Loucy (cell line): ENCODE data around the gene CCDC88C.

Source experiments
- H2AFZ ChIP-seq: fragments of 200-600 bp; sonication (generic); 2 replicates; pipeline ENCODE4 v1.6.0; 2016; ENCODE audit warnings: antibody characterized with exemption, mild to moderate bottlenecking, low read length, moderate library complexity
- H3F3A ChIP-seq: fragments of 200-600 bp; 2 replicates; pipeline ENCODE4 v1.6.0; 2016; ENCODE audit warnings: antibody characterized with exemption, low read depth, mild to moderate bottlenecking
- H3K27me3 ChIP-seq: fragments of 200-600 bp; sonication (generic); 2 replicates; pipeline ENCODE4 v1.6.1; 2014; ENCODE audit warnings: low read length, mild to moderate bottlenecking; ENCODE audit not compliant: insufficient read depth, poor library complexity, severe bottlenecking
- H3K36me3 ChIP-seq: fragments of 200-600 bp; sonication (generic); 2 replicates; pipeline ENCODE4 v1.6.1; 2016; ENCODE audit warnings: low read length; ENCODE audit not compliant: insufficient read depth
- H3K4me1 ChIP-seq: fragments of 200-600 bp; sonication (generic); 2 replicates; pipeline ENCODE4 v1.5.1; 2014; ENCODE audit warnings: low read length, mild to moderate bottlenecking; ENCODE audit not compliant: insufficient read depth, poor library complexity, severe bottlenecking
- H3K4me2 ChIP-seq: fragments of 200-600 bp; sonication (generic); 2 replicates; pipeline ENCODE4 v1.6.0; 2014; ENCODE audit warnings: antibody characterized with exemption, low read length, low read depth, mild to moderate bottlenecking; ENCODE audit not compliant: poor library complexity, severe bottlenecking
- H3K4me3 ChIP-seq: fragments of 200-600 bp; sonication (generic); 2 replicates; pipeline ENCODE4 v1.5.1; 2014; ENCODE audit warnings: low read length, mild to moderate bottlenecking, mixed read lengths; ENCODE audit not compliant: poor library complexity, severe bottlenecking
- H3K79me2 ChIP-seq: fragments of 200-600 bp; sonication (generic); 2 replicates; pipeline ENCODE4 v1.6.1; 2014; ENCODE audit warnings: low read length; ENCODE audit not compliant: insufficient read depth
- H3K9ac ChIP-seq: fragments of 200-600 bp; sonication (generic); 2 replicates; pipeline ENCODE4 v1.6.0; 2014; ENCODE audit warnings: mild to moderate bottlenecking, low read depth, low read length, moderate library complexity; ENCODE audit not compliant: poor library complexity, severe bottlenecking
- H3K9me2 ChIP-seq: fragments of 200-600 bp; sonication (generic); replicated peaks from 2 replicates; pipeline ENCODE4 v1.6.1; 2016; ENCODE audit warnings: low read depth, low read length, mixed read lengths
- H3K9me3 ChIP-seq: fragments of 200-600 bp; sonication (generic); 2 replicates; pipeline ENCODE4 v1.6.1; 2014; ENCODE audit warnings: mild to moderate bottlenecking, antibody characterized with exemption, low read length, low read depth; ENCODE audit not compliant: insufficient read depth
- H4K20me1 ChIP-seq: fragments of 200-600 bp; sonication (generic); 2 replicates; pipeline ENCODE4 v1.6.0; 2014; ENCODE audit warnings: antibody characterized with exemption, low read length, mild to moderate bottlenecking; ENCODE audit not compliant: insufficient read depth, poor library complexity, severe bottlenecking
- EZH2phosphoT487 ChIP-seq: fragments of 200-600 bp; IDR thresholded peaks from 2 replicates; pipeline ENCODE4 v1.6.1; 2018; ENCODE audit warnings: antibody characterized with exemption, mild to moderate bottlenecking, moderate library complexity, borderline replicate concordance
- TF ChIP-seq, protein P1 (sequence below): fragments of 200-600 bp; sonication (generic); conservative IDR thresholded peaks from 2 replicates; pipeline ENCODE4 v1.5.1; 2014; ENCODE audit warnings: mild to moderate bottlenecking, antibody characterized with exemption, low read length

Gene CCDC88C

DNA sequence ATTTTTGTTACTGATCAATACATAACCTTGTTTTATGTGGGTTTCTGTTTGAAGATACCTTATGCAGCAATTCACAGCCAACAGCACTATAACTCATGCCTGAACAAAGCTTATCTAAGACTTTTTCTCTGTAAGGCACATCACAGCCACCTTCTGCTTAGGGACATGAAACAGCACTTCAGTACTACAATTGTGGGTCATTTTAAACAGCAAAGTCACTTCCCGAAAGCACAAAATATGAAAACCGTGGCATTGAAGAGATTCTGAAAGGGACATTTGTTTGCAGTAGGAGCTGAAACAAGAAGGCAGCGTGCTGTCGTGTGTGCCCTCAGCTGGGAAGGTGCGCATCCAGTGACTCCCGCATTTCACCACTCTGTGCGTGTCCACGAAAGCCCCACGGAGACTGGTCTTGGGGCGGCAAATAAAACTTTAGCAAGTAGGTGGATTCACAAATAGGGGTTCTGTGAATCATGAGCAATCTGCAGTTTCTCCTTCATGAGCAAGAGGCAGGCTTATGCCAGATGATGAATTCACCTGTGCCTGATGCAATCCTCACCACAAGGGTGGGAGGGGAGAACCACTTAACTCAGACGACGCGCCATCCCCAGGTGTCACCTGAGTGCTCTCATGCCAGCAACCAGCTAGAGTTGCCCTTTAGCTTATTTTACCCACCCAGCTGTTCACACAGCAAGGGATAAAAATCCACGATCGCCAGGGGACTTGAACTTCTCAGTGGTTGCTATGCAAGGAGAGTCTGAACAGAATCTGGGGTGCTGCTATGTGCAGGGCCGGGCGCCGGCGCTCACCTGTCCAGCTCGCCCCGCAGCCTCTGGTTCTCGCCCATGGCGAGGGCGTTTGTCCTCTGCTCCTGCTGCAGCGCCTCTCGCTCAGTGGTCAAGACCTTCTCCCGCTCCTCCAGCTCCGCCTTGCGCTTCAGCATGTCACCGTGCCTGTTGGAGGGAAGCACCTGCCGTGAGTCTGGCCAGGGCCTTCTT, 118.2 kb downstream of the CCDC88C start:
- Histone ChIP-seq H3K36me3 (peaks cover 94% of the 10 kb centered on the region), H3K9ac (no peak overlapping the region), H3K9me2 (no peaks in the 10 kb centered on the region), H3K9me3 (no peaks in the 10 kb centered on the region), H4K20me1 (peaks cover 8% of the 10 kb centered on the region), H3K4me2 (no peak overlapping the region), H3K79me2 (no peaks in the 10 kb centered on the region), H3K27me3 (no peaks in the 10 kb centered on the region), H2AFZ (no peak overlapping the region), H3K4me3 (no peak overlapping the region), H3K4me1 (no peaks in the 10 kb centered on the region), H3F3A (no peaks in the 10 kb centered on the region)
- no peak for TF ChIP-seq EZH2phosphoT487
- TF ChIP-seq, protein P1, sequence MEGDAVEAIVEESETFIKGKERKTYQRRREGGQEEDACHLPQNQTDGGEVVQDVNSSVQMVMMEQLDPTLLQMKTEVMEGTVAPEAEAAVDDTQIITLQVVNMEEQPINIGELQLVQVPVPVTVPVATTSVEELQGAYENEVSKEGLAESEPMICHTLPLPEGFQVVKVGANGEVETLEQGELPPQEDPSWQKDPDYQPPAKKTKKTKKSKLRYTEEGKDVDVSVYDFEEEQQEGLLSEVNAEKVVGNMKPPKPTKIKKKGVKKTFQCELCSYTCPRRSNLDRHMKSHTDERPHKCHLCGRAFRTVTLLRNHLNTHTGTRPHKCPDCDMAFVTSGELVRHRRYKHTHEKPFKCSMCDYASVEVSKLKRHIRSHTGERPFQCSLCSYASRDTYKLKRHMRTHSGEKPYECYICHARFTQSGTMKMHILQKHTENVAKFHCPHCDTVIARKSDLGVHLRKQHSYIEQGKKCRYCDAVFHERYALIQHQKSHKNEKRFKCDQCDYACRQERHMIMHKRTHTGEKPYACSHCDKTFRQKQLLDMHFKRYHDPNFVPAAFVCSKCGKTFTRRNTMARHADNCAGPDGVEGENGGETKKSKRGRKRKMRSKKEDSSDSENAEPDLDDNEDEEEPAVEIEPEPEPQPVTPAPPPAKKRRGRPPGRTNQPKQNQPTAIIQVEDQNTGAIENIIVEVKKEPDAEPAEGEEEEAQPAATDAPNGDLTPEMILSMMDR = no peak

DNA sequence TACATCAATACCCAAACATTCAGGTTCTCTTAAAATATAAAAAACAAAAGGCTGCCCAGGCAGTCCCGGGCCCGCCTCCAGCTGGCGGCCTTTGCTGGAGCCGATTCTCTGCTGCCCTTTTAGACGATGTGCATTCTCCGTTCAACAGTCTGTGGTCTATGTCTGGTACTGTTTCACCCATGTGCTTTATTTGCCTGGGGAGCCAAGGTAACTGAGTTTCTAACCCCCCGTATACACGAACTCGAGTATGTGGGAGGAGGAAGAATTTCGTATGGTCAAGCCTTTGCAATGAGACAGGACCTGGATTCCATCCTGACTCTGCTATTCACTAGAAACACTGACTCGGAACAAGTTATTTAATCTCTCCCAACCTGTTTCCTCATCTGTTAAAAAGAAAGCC, 119.0 kb downstream of the CCDC88C start:
- Histone ChIP-seq H3K4me2 (no peak overlapping the region), H3K4me1 (no peaks in the 10 kb centered on the region), H3K79me2 (no peaks in the 10 kb centered on the region), H3K36me3 (peaks cover 94% of the 10 kb centered on the region), H3K9me3 (no peaks in the 10 kb centered on the region), H3K4me3 (no peak overlapping the region), H4K20me1 (peaks cover 5% of the 10 kb centered on the region), H3K9me2 (no peaks in the 10 kb centered on the region), H2AFZ (no peak overlapping the region), H3K9ac (no peak overlapping the region), H3K27me3 (no peaks in the 10 kb centered on the region), H3F3A (no peaks in the 10 kb centered on the region)
- TF ChIP-seq, protein P1 = no peak
- no peak for TF ChIP-seq EZH2phosphoT487

DNA sequence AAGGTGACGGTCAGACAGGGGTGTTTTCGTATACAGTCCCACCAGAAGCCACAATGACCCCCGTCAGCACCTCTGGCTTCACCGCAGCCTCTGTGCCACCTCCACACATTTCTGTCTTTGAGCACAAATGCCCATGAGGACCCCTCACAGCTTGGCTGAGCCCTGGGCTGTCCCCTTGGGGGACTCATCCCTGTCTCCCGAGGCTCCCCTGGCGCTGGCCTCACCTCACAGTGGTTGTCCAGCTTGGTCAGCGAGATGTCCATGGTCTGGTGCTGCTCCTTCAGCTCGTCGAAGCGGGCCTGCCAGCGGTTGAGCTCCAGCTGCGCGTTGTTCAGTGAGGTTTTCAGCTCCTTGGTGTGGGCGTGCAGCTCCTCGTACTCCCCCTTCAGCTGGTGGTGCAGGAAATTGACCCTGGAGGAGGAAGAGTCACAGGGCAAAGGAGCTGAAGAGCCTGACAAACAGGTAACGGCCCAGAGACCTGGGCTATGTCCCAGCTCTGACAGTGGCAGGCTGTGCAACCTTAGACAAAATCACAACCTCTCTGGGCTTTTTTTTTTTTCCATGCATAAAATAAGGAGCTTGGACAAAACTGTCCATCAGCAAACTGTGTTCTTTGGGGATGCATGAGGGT, 120.4 kb downstream of the CCDC88C start:
- H3K79me2 ChIP-seq = no peaks in the 10 kb centered on the region
- TF ChIP-seq EZH2phosphoT487 = no peak
- TF ChIP-seq, protein P1 = no peak
- no peak overlapping the region for H3K4me3 ChIP-seq
- no peaks in the 10 kb centered on the region for H3K4me1 ChIP-seq
- H4K20me1 ChIP-seq = no peaks in the 10 kb centered on the region
- no peaks in the 10 kb centered on the region for H3F3A ChIP-seq
- H3K9me2 ChIP-seq = no peaks in the 10 kb centered on the region
- H3K27me3 ChIP-seq = no peaks in the 10 kb centered on the region
- peaks cover 97% of the 10 kb centered on the region for H3K36me3 ChIP-seq
- no peak overlapping the region for H3K9ac ChIP-seq
- no peaks in the 10 kb centered on the region for H3K9me3 ChIP-seq
- H2AFZ ChIP-seq = no peak overlapping the region
- no peak overlapping the region for H3K4me2 ChIP-seq
